ENCODE measurements around the gene OPCML.

Gene OPCML

GRCh38 chr11:132866783-132867545 lies 665.3 kb downstream of the OPCML start:
- DNase-seq = no peak

DNA sequence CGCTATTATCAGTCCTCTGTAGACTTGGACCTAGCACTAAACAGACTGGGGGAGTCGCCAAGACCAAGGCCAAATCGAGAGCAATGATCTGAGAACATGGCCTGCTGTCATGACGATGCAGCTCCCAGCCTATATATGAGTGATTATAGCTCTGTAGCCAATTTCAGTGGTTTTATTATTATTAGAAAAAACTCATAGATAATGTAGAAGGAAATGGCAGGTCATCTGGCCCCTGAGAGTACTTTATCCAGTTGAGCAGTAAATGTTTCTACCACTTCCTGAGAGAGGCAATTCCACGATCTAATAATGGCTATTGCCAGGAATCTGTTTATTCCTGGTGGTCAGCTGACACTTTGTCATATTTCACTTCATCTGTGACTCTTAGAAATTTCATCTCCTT lies 666.7 kb downstream of the OPCML start:
- DNase-seq = no peak

GRCh38 chr11:132864811-132865576 lies 667.3 kb downstream of the OPCML start:
- DNase-seq = no peak

GRCh38 chr11:132862933-132863332 lies 669.4 kb downstream of the OPCML start:
- DNase-seq = no peak

DNA sequence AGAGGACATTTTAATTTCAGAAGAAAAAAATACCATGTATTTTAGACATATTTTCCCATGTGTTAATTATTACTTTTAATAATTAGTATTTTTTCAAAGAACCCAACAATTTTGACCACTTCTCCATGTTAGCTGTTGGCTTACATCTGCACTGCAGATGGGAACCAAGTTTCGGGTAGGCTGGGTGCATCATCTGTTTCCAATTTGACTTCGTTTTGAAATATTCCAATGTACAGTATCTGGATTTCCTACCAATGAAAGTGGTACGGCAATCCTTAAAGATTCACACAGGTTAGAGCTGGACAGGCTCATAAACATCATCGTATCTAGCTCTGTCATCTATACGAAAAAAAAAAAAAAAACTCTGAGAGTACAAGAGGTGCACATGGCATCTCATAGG lies 670.2 kb downstream of the OPCML start:
- DNase-seq = no peak

- DNase-seq = no peak
Measured at GRCh38 chr11:132859306-132859705, 673.0 kb downstream of the OPCML start.

- DNase-seq = no peak
Measured at GRCh38 chr11:132858223-132858622, 674.1 kb downstream of the OPCML start.

GRCh38 chr11:132856032-132856431 lies 676.3 kb downstream of the OPCML start:
- DNase-seq = no peak

- no peak for DNase-seq
Measured at GRCh38 chr11:132855516-132855915, 676.8 kb downstream of the OPCML start.

GRCh38 chr11:132853886-132854285 lies 678.4 kb downstream of the OPCML start:
- DNase-seq = no peak

- DNase-seq = no peak
Measured at GRCh38 chr11:132852361-132852760, 679.9 kb downstream of the OPCML start.

DNA sequence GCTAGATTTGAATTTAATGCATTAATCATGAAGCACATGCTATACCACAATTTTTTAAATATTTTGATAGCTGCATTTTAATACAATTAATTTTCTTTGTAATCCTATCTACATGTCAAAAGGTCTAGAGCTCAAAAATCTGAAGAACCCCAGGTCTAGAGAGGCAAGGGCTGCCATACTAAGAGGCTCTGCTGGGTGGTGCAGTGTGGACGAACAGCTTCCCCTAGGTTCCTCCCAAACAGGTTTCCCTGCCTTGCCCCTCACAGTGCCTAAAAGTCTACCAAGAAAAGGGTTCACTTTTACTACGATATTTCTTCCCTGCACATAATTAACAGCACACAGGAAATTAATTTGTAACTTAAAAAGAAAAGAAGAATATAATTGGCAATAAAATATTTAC lies 681.1 kb downstream of the OPCML start:
- no peak for DNase-seq

GRCh38 chr11:132850266-132850665 lies 682.0 kb downstream of the OPCML start:
- DNase-seq = no peak

GRCh38 chr11:132848336-132848735 lies 684.0 kb downstream of the OPCML start:
- no peak for DNase-seq

DNA sequence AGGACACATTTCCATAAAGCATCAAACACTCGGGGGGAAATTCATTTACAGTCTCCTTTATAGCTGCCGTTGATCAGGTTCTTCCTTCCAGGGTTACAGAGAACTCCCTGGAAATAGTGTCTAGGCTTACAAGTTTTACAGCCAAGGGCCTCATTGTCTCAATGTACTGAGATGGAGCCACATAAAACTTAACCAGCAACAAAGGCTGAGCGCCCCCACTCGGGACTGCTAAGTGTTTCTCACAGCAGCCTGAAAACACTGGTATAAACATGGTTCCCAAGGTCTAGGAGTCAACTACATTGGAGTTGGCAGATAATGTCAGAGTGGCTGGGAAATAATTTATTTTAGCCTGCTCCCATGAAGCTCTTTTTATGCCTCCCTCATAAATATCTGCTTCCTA lies 686.2 kb downstream of the OPCML start:
- no peak for DNase-seq

DNA sequence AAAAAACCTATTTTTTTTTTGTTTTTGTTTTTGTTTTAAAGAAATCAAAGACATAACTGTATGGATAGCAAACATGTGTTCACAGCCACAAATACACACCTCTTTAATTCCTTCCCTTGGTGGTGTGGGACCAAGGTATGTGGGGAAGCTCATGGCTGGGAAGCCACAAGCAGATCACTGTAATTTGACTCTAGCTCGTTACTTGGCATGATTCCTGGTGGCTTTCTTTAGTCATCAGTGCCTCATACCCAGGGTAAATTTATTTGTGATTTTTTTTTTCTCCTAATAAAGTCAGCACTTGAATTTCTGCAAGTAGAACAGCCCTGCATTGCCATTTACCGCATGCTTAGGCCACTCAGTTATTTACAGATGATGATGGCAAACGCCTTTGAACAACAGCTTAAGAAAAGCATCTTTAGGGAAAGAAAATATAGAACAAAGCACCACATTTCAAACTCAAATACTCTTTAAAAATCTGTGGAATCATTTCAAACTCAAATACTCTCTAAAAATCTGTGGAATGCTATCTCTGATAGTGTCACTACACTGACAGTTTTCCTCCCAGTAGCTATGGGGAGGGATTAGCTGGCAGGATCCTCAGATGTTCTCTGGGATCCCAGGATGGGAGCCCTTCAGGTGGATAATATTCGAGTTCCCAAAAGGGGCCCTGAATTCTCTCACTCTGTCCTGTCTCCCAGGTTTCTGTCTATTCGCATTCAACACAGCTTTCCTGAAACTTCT lies 687.2 kb downstream of the OPCML start:
- no peak for DNase-seq

DNA sequence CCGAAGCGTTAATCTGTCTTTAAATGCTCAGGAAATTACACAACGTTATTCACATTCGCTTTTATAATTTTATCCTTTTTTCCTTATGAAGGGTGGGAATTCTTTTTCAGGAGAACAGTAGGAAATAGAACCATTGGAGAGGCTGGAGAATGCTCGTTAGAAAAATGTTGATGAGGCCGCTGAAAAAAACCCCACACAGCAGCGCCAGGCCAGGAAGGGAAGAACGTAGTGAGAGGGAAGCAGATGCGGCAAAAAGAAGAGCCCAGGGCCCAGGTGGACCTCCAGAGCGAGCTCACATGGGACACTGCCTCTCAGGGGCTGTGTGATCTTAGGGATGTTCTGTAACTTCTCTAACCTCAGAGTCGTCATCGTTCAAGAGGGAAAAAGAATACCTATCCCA lies 691.6 kb downstream of the OPCML start:
- DNase-seq = no peak

DNA sequence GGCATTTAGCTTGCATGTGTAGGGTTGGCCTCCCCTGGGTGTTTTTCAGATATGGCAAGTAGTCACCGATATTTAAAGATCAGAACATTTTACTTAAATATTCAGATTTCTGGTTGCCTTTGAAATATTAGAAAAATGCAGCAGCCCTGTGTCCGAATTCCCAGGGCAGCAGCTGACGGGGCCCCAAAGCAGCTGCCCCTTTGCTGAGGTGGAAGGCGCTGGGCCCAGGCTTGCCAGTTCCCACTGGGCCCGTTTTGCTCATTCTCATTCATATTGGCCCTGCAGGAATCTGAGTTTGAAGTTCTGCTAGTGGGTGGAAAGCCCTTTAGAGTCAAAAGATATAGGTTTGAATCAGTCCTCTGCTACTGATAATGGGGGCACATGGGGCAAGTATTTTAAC lies 692.1 kb downstream of the OPCML start:
- DNase-seq = no peak

GRCh38 chr11:132839236-132839945 lies 692.9 kb downstream of the OPCML start:
- no peak for DNase-seq

GRCh38 chr11:132838627-132839026 lies 693.7 kb downstream of the OPCML start:
- DNase-seq = no peak

GRCh38 chr11:132831272-132831671 lies 701.0 kb downstream of the OPCML start:
- DNase-seq = no peak

DNA sequence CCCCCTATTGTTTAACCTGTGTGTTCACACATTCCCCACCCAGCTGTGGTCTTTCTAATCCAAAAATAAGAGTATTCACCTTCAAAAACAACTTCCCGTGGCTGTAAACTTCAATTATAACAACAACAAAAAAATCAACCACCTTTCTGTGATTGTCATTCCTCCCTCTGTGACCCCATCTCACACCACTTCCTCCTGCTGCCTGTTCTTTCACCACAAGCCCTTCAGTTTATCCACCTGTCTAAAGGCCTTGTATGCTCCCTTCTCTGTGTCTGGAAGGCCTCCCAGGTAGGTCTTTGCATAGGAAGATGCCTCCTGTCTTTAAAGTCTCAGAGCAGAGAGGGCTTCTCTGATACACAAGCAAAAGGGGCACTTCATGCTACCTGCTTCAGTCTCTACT lies 707.7 kb downstream of the OPCML start:
- no peak for DNase-seq

GRCh38 chr11:132822276-132822675 lies 710.0 kb downstream of the OPCML start:
- no peak for DNase-seq

Measured in inflammatory macrophage treated with lipopolysaccharide for 4 hours (primary cell).